ENCODE results near the gene KSR1.

KSR1 gene

GRCh38 chr17:27475070-27475673, 18.9 kb downstream of the KSR1 start:
- no peak for DNase-seq

- no peak for DNase-seq
Measured at GRCh38 chr17:27475981-27476895, 20.0 kb downstream of the KSR1 start.

GRCh38 chr17:27477050-27477888, 21.0 kb downstream of the KSR1 start:
- DNase-seq, result no peak

GRCh38 chr17:27477971-27478684, 21.9 kb downstream of the KSR1 start:
- DNase-seq, result no peak

- DNase-seq, result no peak
Measured at GRCh38 chr17:27478901-27479538, 22.8 kb downstream of the KSR1 start.

GRCh38 chr17:27479838-27480237, 23.6 kb downstream of the KSR1 start:
- DNase-seq, result no peak

GRCh38 chr17:27480699-27481098, 24.5 kb downstream of the KSR1 start:
- DNase-seq, result no peak

GRCh38 chr17:27481327-27481726, 25.1 kb downstream of the KSR1 start:
- no peak for DNase-seq

GRCh38 chr17:27485125-27485524, 28.9 kb downstream of the KSR1 start:
- DNase-seq, result no peak

- DNase-seq, result no peak
Measured at GRCh38 chr17:27485716-27486495, 29.7 kb downstream of the KSR1 start.

GRCh38 chr17:27486741-27487140, 30.5 kb downstream of the KSR1 start:
- no peak for DNase-seq

- DNase-seq, result no peak
Measured at GRCh38 chr17:27488231-27488630, 32.0 kb downstream of the KSR1 start.

GRCh38 chr17:27489045-27489715, 32.9 kb downstream of the KSR1 start:
- DNase-seq, result no peak

- no peak for DNase-seq
Measured at GRCh38 chr17:27490391-27490790, 34.1 kb downstream of the KSR1 start.

GRCh38 chr17:27491713-27492190, 35.5 kb downstream of the KSR1 start:
- DNase-seq, result no peak

- no peak for DNase-seq
Measured at GRCh38 chr17:27492470-27492869, 36.2 kb downstream of the KSR1 start.

- no peak for DNase-seq
Measured at GRCh38 chr17:27493088-27493487, 36.8 kb downstream of the KSR1 start.

- DNase-seq, result no peak
Measured at GRCh38 chr17:27494192-27495091, 38.2 kb downstream of the KSR1 start.

- DNase-seq, result no peak
Measured at GRCh38 chr17:27495460-27495859, 39.2 kb downstream of the KSR1 start.

- DNase-seq, result no peak
Measured at GRCh38 chr17:27496005-27496404, 39.8 kb downstream of the KSR1 start.
